Measurements from ENCODE around the gene ATL1.

ATL1 gene

GRCh38 chr14:50559990-50560930 lies at the start of gene ATL1:
ATL1 (plus strand) TSS chr14:50560145; CDS start chr14:50560266, 121 bp downstream.
- DNase-seq (ENCODE audit: low read depth): no peak

GRCh38 chr14:50510157-50510556 lies 49.8 kb upstream of the ATL1 start:
- no peak for DNase-seq (ENCODE audit: low read depth)

GRCh38 chr14:50512463-50512862 lies 47.5 kb upstream of the ATL1 start:
- DNase-seq (ENCODE audit: low read depth): no peak

GRCh38 chr14:50516091-50516490 lies 43.9 kb upstream of the ATL1 start:
- no peak for DNase-seq (ENCODE audit: low read depth)

GRCh38 chr14:50520947-50521815 lies 38.8 kb upstream of the ATL1 start:
- DNase-seq (ENCODE audit: low read depth): peak; percentile 33

- DNase-seq (ENCODE audit: low read depth): no peak
These were observed 38.0 kb upstream of the ATL1 start for GRCh38 chr14:50521912-50522341.

GRCh38 chr14:50523271-50524041 lies 36.5 kb upstream of the ATL1 start:
- DNase-seq (ENCODE audit: low read depth): no peak

- DNase-seq (ENCODE audit: low read depth): no peak
These were observed 35.9 kb upstream of the ATL1 start for GRCh38 chr14:50524060-50524459.

GRCh38 chr14:50524731-50525515 lies 35.0 kb upstream of the ATL1 start:
- DNase-seq (ENCODE audit: low read depth): no peak

GRCh38 chr14:50528000-50528399 lies 31.9 kb upstream of the ATL1 start:
- DNase-seq (ENCODE audit: low read depth): no peak

GRCh38 chr14:50529288-50530179 lies 30.4 kb upstream of the ATL1 start:
- DNase-seq (ENCODE audit: low read depth): no peak

- no peak for DNase-seq (ENCODE audit: low read depth)
These were observed 29.6 kb upstream of the ATL1 start for GRCh38 chr14:50530358-50530757.

GRCh38 chr14:50530794-50531365 lies 29.1 kb upstream of the ATL1 start:
- DNase-seq (ENCODE audit: low read depth): no peak

GRCh38 chr14:50531595-50532501 lies 28.1 kb upstream of the ATL1 start:
- DNase-seq (ENCODE audit: low read depth): no peak

- peak; percentile 75 for DNase-seq (ENCODE audit: low read depth)
These were observed 27.3 kb upstream of the ATL1 start, which contains the start of gene MAP4K5 for GRCh38 chr14:50532502-50533240. MAP4K5 (minus strand) TSS chr14:50532569; CDS start chr14:50532049, 520 bp downstream.

GRCh38 chr14:50533241-50533705 lies 26.7 kb upstream of the ATL1 start:
- DNase-seq (ENCODE audit: low read depth): no peak

GRCh38 chr14:50533806-50534205 lies 26.1 kb upstream of the ATL1 start:
- DNase-seq (ENCODE audit: low read depth): no peak

- DNase-seq (ENCODE audit: low read depth): no peak
These were observed 25.5 kb upstream of the ATL1 start for GRCh38 chr14:50534416-50534815.

Measured in stimulated activated CD8-positive, alpha-beta memory T cell treated with anti-CD3 and anti-CD28 coated beads, Interleukin-7, amount 100 ng/mL, for 24 hours (primary cell).